Measurements from ENCODE around the gene HIVEP3.

The HIVEP3 gene

GRCh38 chr1:41622859-41623732, 295.6 kb downstream of the HIVEP3 start:
- DNase-seq, result no peak

- DNase-seq, result no peak
Measured at GRCh38 chr1:41622402-41622801, 296.3 kb downstream of the HIVEP3 start.

GRCh38 chr1:41621791-41622190, 296.9 kb downstream of the HIVEP3 start:
- no peak for DNase-seq

GRCh38 chr1:41621256-41621655, 297.5 kb downstream of the HIVEP3 start:
- DNase-seq, result no peak

GRCh38 chr1:41620365-41621169, 298.2 kb downstream of the HIVEP3 start:
- DNase-seq, result no peak

GRCh38 chr1:41619511-41620364, 299.0 kb downstream of the HIVEP3 start:
- DNase-seq, result no peak

GRCh38 chr1:41618871-41619270, 299.9 kb downstream of the HIVEP3 start:
- no peak for DNase-seq

- no peak for DNase-seq
Measured at GRCh38 chr1:41618066-41618825, 300.5 kb downstream of the HIVEP3 start.

- no peak for DNase-seq
Measured at GRCh38 chr1:41617336-41617735, 301.4 kb downstream of the HIVEP3 start.

- no peak for DNase-seq
Measured at GRCh38 chr1:41616563-41616962, 302.2 kb downstream of the HIVEP3 start.

GRCh38 chr1:41615981-41616380, 302.7 kb downstream of the HIVEP3 start:
- no peak for DNase-seq

- DNase-seq, result no peak
Measured at GRCh38 chr1:41615316-41615715, 303.4 kb downstream of the HIVEP3 start.

GRCh38 chr1:41614818-41615217, 303.9 kb downstream of the HIVEP3 start:
- DNase-seq, result no peak

- DNase-seq, result no peak
Measured at GRCh38 chr1:41613689-41614574, 304.8 kb downstream of the HIVEP3 start.

- no peak for DNase-seq
Measured at GRCh38 chr1:41612953-41613352, 305.8 kb downstream of the HIVEP3 start.

GRCh38 chr1:41611932-41612450, 306.7 kb downstream of the HIVEP3 start:
- DNase-seq, result no peak

GRCh38 chr1:41611068-41611931, 307.4 kb downstream of the HIVEP3 start:
- no peak for DNase-seq

- no peak for DNase-seq
Measured at GRCh38 chr1:41610361-41610760, 308.4 kb downstream of the HIVEP3 start.

GRCh38 chr1:41609166-41609883, 309.4 kb downstream of the HIVEP3 start:
- no peak for DNase-seq
